SK-N-SH treated with all-trans-retinoic acid at 6 μM for 48 hours (cell line): ENCODE data around the gene SPATS2.

ENCODE experiments used
- ARNTL ChIP-seq: fragments of 450-650 bp; formaldehyde crosslinking; IDR thresholded peaks from 2 replicates; pipeline ENCODE4 v1.5.0; 2020; ENCODE audit warnings: low read depth, mild to moderate bottlenecking, moderate library complexity, borderline replicate concordance
- CSDC2 ChIP-seq: fragments of 250-450 bp; sonication (Bioruptor Pico); IDR thresholded peaks from 2 replicates; pipeline ENCODE4 v1.5.0; 2020; ENCODE audit warnings: mild to moderate bottlenecking, moderate library complexity
- PATZ1 ChIP-seq: fragments of 250-450 bp; sonication (Bioruptor Pico); IDR thresholded peaks from 2 replicates; pipeline ENCODE4 v1.8.0; 2020; ENCODE audit warnings: mild to moderate bottlenecking, moderate library complexity, borderline replicate concordance
- ZC3H10 ChIP-seq: fragments of 250-450 bp; sonication (Bioruptor Pico); IDR thresholded peaks from 2 replicates; pipeline ENCODE4 v1.5.1; 2021; ENCODE audit warnings: mild to moderate bottlenecking, moderate library complexity
- ZFP3 ChIP-seq: fragments of 250-450 bp; sonication (Bioruptor Pico); IDR thresholded peaks from 2 replicates; pipeline ENCODE4 v1.5.0; 2020; ENCODE audit warnings: mild to moderate bottlenecking, moderate library complexity
- ZFP30 ChIP-seq: fragments of 450-650 bp; formaldehyde crosslinking; IDR thresholded peaks from 2 replicates; pipeline ENCODE4 v1.5.0; 2022; ENCODE audit warnings: mild to moderate bottlenecking, moderate library complexity
- ZNF70 ChIP-seq: fragments of 450-650 bp; formaldehyde crosslinking; IDR thresholded peaks from 2 replicates; pipeline ENCODE4 v1.5.0; 2020; ENCODE audit warnings: mild to moderate bottlenecking, moderate library complexity
- ZNF8 ChIP-seq: fragments of 450-650 bp; formaldehyde crosslinking; IDR thresholded peaks from 2 replicates; pipeline ENCODE4 v1.5.0; 2020; ENCODE audit warnings: mild to moderate bottlenecking, moderate library complexity
- TF ChIP-seq, protein P1 (sequence below): fragments of 250-450 bp; sonication (Bioruptor Pico); IDR thresholded peaks from 2 replicates; pipeline ENCODE4 v1.5.1; 2021; ENCODE audit warnings: mild to moderate bottlenecking, moderate library complexity

GRCh38 chr12:49462083-49462744, 95.0 kb downstream of the SPATS2 start:
- TF ChIP-seq ZFP3 (CRISPR knock-in tag): no peak
- TF ChIP-seq CSDC2 (CRISPR knock-in tag): no peak
- TF ChIP-seq ZNF70: no peak
- no peak for TF ChIP-seq PATZ1 (CRISPR knock-in tag)
- TF ChIP-seq, protein P1, sequence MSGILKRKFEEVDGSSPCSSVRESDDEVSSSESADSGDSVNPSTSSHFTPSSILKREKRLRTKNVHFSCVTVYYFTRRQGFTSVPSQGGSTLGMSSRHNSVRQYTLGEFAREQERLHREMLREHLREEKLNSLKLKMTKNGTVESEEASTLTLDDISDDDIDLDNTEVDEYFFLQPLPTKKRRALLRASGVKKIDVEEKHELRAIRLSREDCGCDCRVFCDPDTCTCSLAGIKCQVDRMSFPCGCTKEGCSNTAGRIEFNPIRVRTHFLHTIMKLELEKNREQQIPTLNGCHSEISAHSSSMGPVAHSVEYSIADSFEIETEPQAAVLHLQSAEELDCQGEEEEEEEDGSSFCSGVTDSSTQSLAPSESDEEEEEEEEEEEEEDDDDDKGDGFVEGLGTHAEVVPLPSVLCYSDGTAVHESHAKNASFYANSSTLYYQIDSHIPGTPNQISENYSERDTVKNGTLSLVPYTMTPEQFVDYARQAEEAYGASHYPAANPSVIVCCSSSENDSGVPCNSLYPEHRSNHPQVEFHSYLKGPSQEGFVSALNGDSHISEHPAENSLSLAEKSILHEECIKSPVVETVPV (CRISPR knock-in tag): no peak
- TF ChIP-seq ZFP30 (CRISPR knock-in tag): no peak
- no peak for TF ChIP-seq ZC3H10 (CRISPR knock-in tag)
- TF ChIP-seq ZNF8: no peak
- no peak for TF ChIP-seq ARNTL
